SH-SY5Y (cell line): ENCODE data around the gene TSHZ3.

Experiments
- GATA2 ChIP-seq: IDR thresholded peaks from 2 replicates; pipeline ENCODE4 v1.6.1; 2011; ENCODE audit warnings: mild to moderate bottlenecking, low read depth, low read length
- GATA3 ChIP-seq: IDR thresholded peaks from 2 replicates; pipeline ENCODE4 v1.6.1; 2011; ENCODE audit warnings: low read depth, mild to moderate bottlenecking, low read length, moderate library complexity

TSHZ3 gene

GRCh38 chr19:31283701-31284100, 65.5 kb downstream of the TSHZ3 start:
- TF ChIP-seq GATA3 (no peak), GATA2 (no peak)

DNA sequence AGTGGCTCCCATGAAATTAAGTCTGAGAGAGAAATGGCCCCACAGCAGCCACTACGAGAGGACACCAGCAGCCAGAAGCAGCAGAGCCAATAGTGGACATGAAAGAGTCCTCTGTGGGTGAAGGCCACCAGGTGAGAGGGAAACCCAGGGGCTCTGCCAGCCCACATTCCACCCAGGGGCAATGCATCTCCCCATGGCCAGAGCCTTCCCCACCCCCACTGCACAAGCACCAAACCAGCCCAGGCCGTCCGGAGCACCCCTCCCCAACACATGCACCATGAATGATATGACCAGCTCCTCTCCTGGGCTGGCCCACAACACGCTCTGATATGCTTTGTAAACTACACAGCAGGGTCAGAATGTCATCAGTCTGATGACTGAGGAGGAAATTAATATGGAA, 66.9 kb downstream of the TSHZ3 start:
- no peak for TF ChIP-seq GATA2
- TF ChIP-seq GATA3: no peak

DNA sequence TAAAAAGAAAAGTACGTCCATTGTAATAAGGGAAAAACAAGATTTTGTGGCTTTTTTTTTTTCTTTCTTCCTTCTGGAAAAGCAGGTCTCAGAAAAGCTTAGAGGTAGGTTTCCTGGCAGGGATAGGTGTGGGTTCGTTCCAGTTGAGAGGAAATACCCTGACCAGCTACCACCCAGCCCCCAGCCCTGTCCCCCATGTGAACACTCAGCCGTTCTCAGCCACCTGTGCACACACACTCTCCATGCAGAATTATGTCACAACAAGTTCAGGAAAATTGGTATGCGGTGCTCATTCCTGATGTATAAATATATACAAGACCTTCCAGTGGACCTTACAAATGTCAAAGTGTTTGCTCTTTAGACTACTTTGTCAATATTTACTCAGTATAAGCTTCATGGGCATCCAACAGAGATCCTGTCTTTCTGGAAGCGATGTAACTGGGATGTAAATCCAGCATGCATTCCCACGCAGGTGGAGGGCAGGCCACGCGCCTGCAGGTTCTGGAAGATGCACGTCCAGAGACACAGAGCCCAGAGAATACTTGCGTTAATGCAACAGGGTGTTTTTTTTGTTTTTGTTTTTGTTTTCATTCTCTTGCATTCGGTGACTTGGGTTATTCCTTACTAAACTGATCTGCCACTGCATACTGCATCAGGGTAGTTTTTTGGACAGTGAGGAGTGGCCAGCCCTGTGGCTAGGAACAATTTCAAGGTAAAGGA, 68.8 kb downstream of the TSHZ3 start:
- TF ChIP-seq GATA2 (no peak), GATA3 (no peak)

- TF ChIP-seq GATA3 (no peak), GATA2 (no peak)
These were observed 69.8 kb downstream of the TSHZ3 start for GRCh38 chr19:31279436-31279765.

GRCh38 chr19:31278555-31279435, 70.4 kb downstream of the TSHZ3 start:
- TF ChIP-seq GATA2 (no peak), GATA3 (no peak)

GRCh38 chr19:31277516-31277915, 71.7 kb downstream of the TSHZ3 start:
- no peak for TF ChIP-seq GATA3
- no peak for TF ChIP-seq GATA2

DNA sequence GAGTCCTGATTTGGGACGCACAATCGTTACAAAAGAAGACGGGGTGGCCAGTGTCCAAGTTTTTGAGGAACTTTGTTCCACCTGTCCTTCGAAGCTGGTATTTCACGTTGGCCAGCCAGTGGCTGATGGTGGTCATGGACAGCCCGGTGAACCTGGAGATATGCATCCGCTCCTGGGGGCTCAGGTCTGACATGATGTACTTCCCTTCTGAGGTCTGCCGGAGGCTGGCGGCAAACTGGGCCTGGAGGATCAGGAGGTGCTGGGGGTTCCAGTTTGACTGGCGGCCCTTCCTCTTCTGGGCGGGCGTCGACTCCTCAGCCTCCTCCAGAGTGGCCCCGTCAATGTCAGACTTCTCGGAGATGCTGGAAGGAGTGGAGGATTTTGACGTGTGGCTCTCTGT, 72.4 kb downstream of the TSHZ3 start:
- TF ChIP-seq GATA3 (no peak), GATA2 (no peak)

- TF ChIP-seq GATA3 (no peak), GATA2 (no peak)
These were observed 74.2 kb downstream of the TSHZ3 start for GRCh38 chr19:31275068-31275334.

DNA sequence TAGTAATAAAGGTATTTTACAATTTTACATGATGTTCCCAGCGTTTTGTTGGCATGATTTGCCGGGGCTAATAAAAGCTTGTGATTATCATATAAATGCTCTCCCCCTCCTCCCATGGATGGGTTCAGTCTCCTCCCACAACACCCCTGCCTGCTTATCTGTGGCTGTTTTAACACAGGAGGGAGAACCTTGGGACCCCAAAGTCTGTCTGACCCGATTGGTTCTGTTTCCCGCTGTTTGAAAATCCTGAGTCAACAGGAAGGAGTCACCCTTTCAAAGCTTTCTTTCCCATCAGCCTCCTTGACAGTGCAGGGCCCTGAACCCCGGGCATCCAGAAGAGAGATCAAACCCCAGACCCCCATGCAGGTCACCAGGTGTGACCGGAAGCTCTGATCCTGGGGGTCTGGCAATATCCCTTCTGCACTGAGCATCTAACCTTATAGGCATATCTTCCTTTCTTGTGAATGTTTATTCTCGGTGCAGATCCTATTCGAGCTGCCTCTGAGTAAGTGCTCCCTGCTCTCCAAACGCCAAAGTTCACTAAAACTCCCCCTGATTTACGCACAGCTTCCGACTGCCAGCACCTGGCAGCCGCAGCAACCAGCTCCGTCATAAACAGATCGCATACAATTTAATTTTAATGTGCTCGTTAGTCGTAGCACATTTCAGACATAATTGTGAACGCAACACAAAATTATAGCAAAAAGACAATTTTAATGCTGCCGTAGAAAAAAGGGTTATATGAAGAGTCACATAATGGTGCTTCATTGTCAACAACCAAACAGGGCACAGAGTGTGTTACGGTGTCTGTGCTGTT, 74.8 kb downstream of the TSHZ3 start:
- TF ChIP-seq GATA3: no peak
- TF ChIP-seq GATA2: no peak

GRCh38 chr19:31272583-31273106, 76.6 kb downstream of the TSHZ3 start:
- TF ChIP-seq GATA3: no peak
- TF ChIP-seq GATA2: no peak

- TF ChIP-seq GATA3 (no peak), GATA2 (no peak)
These were observed 77.8 kb downstream of the TSHZ3 start for GRCh38 chr19:31271306-31271911.

GRCh38 chr19:31270897-31271296, 78.3 kb downstream of the TSHZ3 start:
- TF ChIP-seq GATA2: no peak
- no peak for TF ChIP-seq GATA3

GRCh38 chr19:31269425-31270127, 79.7 kb downstream of the TSHZ3 start:
- TF ChIP-seq GATA3: no peak
- peak; percentile 1; the same call in 1 of the 2 replicates for TF ChIP-seq GATA2
